HG03045 (cell line): ENCODE results near the gene OR10A2.
"Not testable (repeated sequence)": the region's sequence is repeated elsewhere in the genome, so short reads cannot be mapped to it uniquely, and the experiment has no call there.

ENCODE experiments used
- ATAC-seq: cut with Tn5 transposase; IDR thresholded peaks from one replicate; pipeline ENCODE4 v1.9.1; 2021; ENCODE audit warnings: mild to moderate bottlenecking, moderate library complexity; ENCODE audit not compliant: unreplicated experiment

OR10A2 gene, protein sequence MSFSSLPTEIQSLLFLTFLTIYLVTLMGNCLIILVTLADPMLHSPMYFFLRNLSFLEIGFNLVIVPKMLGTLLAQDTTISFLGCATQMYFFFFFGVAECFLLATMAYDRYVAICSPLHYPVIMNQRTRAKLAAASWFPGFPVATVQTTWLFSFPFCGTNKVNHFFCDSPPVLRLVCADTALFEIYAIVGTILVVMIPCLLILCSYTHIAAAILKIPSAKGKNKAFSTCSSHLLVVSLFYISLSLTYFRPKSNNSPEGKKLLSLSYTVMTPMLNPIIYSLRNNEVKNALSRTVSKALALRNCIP

DNA sequence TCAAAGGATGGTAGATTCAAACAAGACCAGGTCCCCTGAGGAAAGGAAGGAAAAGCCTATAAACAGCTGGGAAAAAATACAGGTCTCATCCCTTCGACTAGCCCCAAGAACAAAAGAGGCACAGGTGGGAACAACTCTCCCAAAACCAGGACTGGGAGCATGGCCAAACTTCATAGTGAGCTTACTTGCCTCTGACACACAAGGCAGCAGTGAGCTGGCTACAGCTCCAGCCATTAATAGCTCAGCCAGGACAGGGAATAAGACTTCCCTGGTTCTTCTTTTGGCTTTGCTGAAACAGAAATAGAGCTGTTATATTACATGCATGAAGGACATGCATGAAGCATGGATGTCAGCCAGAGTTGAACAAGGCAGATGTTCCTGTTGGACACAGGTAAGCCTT is at the start of gene OR10A2:
Gene OR10A2, plus strand, starts transcription at position 97 of the 400 bp plus-strand sequence. CDS start 6,698 bp downstream, outside the sequence.
- no peak for ATAC-seq

DNA sequence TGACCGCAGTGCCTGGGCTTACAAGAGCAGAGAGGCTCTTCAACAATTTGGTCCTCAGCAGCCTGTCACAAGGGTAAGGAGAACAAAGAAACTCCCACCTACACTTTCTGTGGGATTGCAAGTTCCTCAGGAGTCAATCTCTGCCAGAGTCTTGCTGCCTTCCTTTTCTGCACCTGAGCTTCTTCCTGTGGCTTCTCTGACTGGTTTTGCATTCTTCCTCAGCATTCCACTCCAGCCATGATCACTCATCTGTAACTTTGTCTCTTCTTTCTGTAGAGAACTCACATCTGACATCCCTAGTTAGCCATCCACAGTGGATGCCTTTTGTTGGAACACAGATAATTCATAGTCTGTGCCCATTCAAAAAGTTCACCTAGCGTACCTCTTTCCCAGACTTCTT is 49.2 kb upstream of the OR10A2 start:
- no peak for ATAC-seq

DNA sequence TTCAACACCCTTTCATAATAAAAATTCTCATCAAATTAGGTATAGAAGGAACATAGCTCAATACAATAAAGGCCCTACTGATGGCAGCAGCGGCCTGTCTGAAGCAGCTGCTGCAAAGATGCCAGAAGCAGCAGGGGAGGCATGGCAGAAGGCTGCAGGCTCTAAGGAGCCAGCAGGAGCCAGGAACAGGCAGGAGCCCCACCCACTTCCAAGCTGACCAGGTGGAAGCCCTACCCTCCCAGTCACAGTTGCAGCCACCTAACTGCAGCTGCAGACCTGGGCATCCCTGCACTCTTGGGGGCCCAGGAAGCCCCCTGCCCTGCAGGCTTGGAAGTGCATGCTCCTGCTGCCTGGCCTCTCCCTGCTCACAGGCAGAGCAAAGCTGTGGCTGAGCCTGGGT is 45.2 kb upstream of the OR10A2 start:
- no peak for ATAC-seq

DNA sequence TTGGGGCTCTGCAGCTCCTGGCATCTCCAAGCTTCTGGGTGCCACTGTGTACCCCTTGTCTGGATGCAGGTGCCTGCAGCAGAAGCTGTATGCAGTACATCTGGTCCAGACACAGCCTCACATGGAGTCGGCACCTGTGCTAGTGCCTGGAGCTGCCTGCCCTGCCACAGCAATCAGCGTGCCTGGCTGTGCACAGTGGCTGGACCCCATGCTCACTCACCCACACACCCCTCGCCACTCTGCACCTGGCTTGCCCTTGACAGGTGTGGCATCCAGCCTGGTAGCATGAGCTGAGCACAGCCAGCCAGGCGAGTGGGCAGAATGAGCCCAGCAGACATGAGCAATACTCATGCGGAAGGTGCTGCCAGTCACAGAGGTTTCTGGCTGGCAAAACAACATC is 43.9 kb upstream of the OR10A2 start:
- no peak for ATAC-seq

DNA sequence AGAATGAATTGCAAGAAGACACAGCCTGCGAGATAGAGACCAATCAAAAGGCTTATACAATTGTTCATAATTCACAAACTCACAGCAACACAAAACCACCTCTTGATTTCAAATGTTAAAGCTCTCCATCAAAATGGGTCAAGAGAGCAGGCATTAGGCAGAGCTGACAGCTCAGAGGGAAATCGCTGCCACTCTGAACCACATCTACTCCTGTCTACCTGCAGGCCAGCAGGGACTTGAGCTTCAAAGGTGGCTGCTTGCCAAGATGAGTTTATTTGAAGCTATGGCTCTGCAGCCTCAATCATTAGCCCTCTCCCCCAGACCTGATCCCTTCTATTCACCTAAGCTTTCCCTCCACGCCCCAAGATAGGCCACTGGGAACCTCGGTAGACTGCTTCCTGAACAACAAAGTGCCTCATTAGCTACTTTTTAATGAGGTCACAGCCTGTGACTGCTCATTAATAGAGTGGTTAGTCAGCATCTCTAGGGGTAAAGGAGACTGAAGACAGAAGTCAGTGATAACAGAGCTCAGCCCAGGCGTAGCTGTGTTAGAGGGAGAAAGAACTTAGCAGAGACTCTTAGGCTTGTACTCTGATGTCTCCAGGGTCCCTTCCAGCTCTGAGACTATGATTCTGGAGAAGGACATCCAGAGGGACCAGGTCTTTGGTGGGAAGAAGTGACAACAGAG is 38.6 kb upstream of the OR10A2 start:
- no peak for ATAC-seq

DNA sequence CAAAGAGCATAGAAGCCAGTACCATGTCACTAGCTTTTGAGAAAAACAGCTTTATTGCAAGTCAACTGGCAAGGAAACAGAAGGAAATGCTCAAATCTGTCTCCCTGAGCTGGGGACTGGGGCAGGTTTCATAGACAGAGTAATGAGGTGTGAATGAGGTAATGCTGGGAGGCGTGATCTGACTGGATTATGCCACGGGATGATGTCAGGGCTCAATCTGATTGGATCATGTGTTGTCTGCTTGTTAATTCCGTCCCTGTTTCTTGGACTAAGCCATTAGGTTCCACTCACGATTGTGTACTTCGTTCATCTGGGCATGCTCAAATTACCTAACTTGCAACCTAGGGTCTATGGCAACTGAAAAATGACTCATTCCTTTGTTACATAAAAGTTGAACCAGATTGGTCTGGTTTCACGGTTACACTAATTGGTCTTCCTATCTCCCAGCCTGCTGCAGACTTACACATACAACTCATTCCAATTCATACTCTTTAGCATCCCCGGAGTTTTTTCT is 37.6 kb upstream of the OR10A2 start:
- no peak for ATAC-seq

DNA sequence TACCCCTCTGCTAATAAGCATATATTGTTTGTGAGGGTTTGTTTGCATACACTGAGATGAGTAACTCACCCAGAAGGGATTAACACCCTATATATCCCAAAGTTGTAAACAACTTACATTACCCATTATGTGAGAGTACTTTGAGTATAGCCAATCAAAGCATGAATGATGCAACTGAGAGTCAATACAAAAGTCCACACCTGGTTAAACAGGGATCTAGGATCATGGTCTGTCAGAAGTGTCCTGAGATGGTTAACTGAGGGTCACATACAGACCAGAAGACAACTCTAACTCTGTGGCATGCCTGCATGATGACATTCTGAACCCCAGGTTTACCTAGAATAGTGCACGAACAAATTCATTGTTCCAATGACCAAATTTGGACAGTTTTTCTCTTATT is 34.8 kb upstream of the OR10A2 start:
- no peak for ATAC-seq

DNA sequence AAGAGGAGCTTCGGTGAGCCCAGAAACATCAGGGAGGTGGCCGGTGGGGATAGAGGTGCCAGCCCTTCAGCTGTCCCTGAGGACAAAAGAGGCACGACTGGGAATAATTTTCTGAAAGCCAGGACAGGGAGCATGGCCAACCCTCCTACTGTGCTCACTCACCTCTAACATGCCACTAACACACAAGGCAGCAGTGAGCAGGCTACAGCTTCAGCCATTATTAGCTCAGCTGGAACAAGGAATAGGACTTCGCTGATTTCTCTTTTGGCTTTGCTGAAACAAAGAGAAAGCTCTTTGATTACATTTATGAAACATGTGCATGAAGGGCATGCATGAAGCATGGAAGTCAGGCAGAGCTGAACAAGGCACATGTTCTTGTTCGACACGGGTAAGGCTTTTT is 29.5 kb upstream of the OR10A2 start:
- ATAC-seq: no peak

DNA sequence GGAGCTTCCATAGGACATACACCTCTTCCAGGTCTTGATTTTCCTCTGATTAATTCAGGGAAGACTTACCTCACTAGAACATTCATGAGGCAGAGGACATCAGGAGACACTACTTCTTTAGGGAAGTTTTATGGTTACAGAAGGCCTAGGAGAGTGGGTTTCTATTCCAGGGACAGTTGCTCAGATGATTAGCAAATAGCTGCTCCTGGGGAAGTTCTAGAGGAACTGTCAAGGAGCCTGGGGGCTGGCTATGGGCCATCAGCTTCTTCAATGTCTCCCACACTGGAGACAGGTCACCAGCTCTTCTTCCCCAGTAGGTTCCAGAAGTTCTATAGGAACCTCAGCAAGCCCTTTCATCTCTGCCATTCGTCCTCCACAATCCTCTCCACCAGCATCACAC is 28.8 kb upstream of the OR10A2 start:
- ATAC-seq: no peak

DNA sequence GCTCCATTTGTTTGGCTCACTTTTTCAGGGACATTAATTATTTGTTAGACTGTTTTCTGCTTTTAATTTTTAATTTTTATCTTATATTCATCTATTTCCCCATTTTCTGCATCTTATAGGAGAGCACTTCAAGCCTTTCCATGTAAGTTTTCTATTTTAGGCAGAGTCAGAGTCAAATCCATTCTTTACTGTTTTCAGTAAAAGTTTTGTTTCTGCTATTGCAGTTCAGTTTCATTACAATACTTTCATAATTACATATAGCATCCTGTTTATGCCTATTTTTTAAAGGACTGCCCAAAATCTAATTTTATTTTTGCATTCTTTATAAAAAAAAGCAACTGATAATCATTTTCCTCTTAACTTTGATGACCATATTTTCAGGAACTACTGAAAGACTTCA is 21.2 kb upstream of the OR10A2 start:
- ATAC-seq: no peak

DNA sequence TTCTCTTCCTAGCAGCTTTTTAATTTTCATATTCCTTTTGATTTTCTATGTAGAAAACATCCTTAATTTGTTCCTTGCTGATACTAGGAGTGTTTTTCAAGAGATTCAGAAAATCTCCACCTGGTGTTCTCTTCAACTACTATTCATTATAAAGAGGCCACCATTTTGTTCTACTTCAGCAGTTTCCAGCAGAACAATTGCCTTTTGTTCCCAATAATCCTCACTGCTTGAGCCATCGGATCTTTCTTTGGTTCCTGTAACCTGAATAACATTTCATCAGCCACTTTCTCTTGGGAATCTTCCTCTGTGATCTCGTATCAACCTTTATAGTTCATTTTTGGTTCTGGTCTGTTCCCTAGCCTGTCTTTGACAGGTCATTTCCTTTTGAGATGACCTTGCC is 19.2 kb upstream of the OR10A2 start:
- ATAC-seq: no peak

DNA sequence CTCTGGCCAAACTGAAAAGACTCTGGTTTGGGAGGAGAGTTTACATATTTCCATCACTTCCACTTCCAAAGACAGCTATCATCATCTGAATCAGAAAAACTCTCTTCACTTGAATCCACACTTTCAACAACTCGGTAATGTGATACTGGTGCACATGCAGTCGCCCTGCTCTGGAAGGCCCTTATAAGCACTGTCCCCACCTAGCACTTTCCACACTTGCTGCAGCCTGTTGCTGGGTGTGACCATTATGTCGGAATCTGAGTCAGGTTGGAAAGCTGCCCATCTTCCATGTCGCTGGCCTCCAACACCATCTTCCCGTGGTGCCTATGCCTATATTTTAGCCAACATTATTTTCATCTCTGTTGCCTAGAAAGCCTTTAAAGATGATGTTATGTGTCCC is 18.5 kb upstream of the OR10A2 start:
- no peak for ATAC-seq

DNA sequence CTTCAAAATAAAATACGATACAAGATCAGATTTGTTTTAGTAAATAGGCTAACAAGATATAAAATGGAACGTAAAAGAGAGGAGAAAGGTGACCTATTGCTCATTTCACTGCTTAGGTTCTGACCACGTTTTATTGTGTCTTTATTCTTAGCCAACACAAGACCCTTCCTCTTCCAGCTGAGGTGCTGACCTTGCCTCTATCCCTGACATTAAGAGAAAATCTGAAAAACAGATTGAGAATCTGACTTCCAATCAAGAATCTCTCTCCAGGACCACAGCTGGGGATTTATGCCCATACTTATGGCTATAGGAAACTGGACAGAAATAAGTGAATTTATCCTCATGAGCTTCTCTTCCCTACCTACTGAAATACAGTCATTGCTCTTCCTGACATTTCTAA is 17.5 kb upstream of the OR10A2 start, which contains the start of gene OR10A5:
Gene OR10A5, plus strand, starts transcription at position 301 of the 400 bp plus-strand sequence. Its CDS starts 0 bp downstream, at position 301.
- ATAC-seq: no peak

DNA sequence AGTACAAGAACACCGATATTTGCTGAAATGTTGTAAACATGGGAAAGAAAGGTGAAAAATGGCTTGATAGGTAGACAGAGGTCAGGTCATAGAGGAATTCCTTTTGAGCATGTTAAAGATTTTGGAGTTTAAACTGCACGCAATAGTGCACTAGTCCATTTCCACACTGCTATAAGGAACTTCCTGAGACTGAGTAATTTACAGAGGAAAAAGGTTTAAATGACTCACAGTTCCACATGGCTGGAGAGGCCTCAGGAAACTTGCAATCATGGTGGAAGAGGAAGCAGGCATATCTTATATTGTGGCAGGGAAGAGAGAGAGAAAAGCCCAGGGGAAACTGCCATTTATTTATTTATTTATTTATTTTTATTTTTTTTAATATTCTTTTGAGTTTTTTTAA is 12.3 kb upstream of the OR10A2 start:
- no peak for ATAC-seq

DNA sequence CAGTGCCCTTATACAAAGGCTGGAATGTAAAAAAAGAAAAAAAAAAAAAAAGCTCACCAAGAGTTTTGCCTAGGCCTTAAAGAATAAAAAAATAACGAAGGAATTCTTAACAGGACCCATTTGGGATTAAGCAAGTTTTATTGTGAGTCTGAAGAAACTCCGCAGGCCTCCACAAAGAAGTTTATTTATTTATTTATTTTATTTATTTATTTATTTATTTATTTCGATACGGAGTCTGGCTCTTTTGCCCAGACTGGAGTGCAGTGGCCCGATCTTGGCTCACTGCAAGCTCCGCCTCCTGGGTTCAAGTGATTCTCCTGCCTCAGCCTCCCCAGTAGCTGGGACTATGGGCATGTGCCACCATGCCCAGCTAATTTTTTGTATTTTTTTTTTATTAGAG is 8.1 kb upstream of the OR10A2 start:
- ATAC-seq: not testable (repeated sequence)

DNA sequence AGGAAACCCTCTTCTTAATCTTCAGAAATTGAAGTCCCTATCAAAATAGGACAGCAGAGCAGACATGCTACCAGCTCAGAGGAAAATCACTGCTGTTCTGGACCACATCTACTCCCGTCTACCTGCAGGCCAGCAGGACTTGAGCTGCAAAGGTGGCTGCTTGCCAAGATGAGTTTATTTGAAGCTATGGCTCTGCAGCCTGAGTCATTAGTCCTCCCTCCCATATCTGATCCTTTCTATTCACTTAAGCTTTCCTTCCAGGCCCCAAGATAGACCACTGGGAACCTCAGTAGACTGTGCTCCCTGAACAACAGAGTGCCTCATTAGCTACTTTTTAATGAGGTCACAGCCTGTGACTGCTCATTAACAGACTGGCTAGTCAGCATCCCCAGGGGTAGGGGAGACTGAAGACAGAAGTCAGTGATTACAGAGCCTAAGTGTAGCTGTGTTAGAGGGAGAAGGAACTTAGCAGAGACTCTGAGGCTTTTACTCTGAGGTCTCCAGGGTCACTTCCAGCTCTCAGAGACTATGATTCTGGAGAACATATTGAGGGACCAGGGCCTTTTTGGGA is 6.8 kb upstream of the OR10A2 start:
- ATAC-seq: no peak

DNA sequence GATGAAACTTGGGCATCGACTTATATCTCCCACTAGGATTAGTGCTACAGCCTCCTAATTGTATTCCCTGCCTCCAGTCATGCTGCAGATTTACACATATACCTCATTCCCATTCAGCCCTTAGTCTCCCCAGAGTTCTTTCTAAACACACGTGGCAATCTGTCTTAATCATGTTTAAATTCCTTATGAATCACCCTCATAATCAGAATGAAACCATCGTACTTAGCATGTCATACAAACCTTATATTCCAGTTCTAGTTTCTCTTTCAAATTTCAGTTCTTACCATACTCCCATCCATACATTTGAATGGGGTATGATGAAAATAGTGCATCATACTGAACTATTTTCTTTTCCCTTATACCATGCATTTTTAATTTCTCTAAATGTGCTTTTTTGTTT is 6.0 kb upstream of the OR10A2 start:
- peak; percentile 80 for ATAC-seq

DNA sequence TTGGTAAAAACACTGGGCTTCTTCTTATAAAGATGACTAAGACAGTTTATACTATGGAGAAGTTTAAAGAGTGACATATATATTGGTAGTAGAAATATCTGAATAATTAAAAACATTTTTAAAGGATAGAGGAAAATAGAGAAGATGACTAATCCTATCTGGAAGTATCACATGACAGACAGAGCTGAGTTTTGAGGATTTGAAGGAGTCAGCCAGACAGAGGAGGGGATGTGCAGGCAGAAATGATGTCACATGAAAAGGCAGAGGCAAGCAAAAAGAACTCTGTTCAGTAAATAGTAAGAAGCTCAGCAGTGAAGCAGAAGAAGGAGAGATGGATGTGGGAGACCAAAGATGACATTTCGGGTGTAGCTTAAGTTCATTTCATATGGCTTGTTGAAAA is 1.6 kb downstream of the OR10A2 start:
- ATAC-seq: no peak

DNA sequence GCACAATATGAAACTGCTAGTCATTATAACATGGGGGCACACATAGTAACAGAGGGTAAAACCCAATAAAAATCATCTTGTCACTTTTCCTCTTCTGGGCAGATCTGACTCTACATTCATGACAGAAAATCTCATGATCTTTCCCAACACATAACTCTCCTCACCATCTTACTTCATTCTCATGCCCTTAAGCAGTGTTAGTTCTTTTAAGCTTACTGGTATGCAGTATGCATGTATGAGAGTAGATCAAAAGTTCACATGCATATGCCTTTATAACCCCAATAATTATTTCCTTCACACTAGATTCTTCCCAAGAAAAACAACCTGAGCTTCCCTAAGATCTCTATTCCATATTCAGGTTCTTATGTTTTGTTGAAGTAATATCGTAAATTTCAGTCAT is 8.4 kb downstream of the OR10A2 start:
- ATAC-seq: no peak

DNA sequence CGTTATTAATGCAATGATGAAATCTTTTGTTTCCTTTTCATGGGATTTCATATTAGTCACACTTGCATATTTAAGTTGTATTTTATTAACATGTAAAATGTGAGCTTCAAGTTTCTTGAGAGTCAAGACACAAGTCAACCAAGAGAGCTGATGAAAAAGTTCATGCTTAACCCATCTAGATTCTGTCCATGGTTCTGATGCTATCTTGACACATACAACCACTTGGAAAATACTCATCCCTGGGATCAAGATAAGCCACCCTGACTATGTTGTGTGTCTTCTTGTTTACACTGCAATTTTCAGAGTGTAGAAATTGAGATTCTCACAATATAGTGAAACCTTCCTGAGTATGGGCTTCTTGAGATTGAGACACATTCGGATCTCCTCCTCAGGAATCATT is 12.9 kb downstream of the OR10A2 start:
- no peak for ATAC-seq

DNA sequence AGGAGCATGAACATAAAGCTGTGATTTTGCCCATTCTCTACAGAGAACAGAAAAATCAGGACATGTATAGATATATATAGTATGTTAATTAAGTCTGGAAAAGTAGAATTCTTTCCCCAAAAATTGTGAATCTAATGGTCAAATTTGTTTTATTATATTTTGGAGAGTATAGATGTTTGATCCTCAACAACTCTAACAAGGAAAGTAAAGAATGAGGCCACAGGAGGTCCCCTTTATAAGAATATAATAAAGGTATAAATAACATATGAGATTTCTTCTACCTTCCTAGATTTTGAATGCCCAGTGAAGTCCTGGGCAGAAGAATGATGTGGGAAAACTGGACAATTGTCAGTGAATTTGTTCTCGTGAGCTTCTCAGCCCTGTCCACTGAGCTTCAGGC is 13.5 kb downstream of the OR10A2 start, which contains the start of gene OR10A4:
Gene OR10A4, plus strand, starts transcription at position 301 of the 400 bp plus-strand sequence. Its CDS starts 23 bp downstream, at position 324.
- no peak for ATAC-seq

DNA sequence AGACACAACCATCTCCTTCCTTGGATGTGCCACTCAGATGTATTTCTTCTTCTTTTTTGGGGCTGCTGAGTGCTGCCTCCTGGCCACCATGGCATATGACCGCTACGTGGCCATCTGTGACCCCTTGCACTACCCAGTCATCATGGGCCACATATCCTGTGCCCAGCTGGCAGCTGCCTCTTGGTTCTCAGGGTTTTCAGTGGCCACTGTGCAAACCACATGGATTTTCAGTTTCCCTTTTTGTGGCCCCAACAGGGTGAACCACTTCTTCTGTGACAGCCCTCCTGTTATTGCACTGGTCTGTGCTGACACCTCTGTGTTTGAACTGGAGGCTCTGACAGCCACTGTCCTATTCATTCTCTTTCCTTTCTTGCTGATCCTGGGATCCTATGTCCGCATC is 14.1 kb downstream of the OR10A2 start:
- no peak for ATAC-seq
